Adrenal gland (tissue), 12 donors: Measurements from ENCODE around the gene ITIH4. TPM values are rescaled to one million over a fixed set of nuclear protein-coding genes. Genes with fewer than 3 reads are reported as not detected.

Experiments used
- DNase-seq, 7 donors: peaks; one replicate each; pipeline ENCODE4 v3.0.0-alpha.2; 2019 to 2020
- H3K27ac ChIP-seq, 5 donors: fragments of 200-600 bp; sonication (generic) in 4 of 5; 1 replicate in 3 of 5; 2 replicates in 2 of 5; pipeline versions ENCODE4 v1.5.1 to v1.8.0; 2016 to 2020; ENCODE audit warnings: mild to moderate bottlenecking in 1 of 5
- H3K27me3 ChIP-seq: fragments of 200-600 bp; 2 replicates; pipeline ENCODE4 v1.8.0; 2021
- H3K36me3 ChIP-seq, 2 donors: fragments of 200-600 bp; replicated peaks in 1 of 2; 1 replicate in 1 of 2; 2 replicates in 1 of 2; pipeline versions ENCODE4 v1.5.1 to v1.8.0; 2018 to 2022
- H3K4me1 ChIP-seq, 2 donors: fragments of 200-600 bp; replicated peaks in 1 of 2; 1 replicate in 1 of 2; 2 replicates in 1 of 2; pipeline versions ENCODE4 v1.5.1 to v1.8.0; 2018 to 2021
- H3K4me3 ChIP-seq, 4 donors: fragments of 200-600 bp; sonication (generic) in 3 of 4; one replicate each; pipeline ENCODE4 v1.5.1; 2016 to 2018
- H3K9me3 ChIP-seq, 3 donors: fragments of 200-600 bp; sonication (generic) in 1 of 3; replicated peaks in 1 of 3; 1 replicate in 2 of 3; 2 replicates in 1 of 3; pipeline versions ENCODE4 v1.5.1 to v1.8.0; 2016 to 2021
- CTCF ChIP-seq, 6 experiments: fragments of 450-650 bp in 4 of 6; fragments of 200-600 bp in 2 of 6; sonication (generic) in 1 of 6; IDR thresholded peaks; 1 replicate in 5 of 6; 2 replicates in 1 of 6; pipeline versions ENCODE4 v1.5.1 to v1.8.0; 2016 to 2021; ENCODE audit warnings: antibody characterized with exemption in 6 of 6, mild to moderate bottlenecking in 2 of 6, moderate library complexity in 1 of 6
- POLR2A ChIP-seq, 2 donors: fragments of 450-650 bp; IDR thresholded peaks; one replicate each; pipeline ENCODE4 v1.6.1; 2017; ENCODE audit warnings: antibody characterized with exemption in 2 of 2, mild to moderate bottlenecking in 2 of 2, moderate library complexity in 1 of 2
- WGBS, 4 donors: extraction: QIAGEN DNeasy Blood & Tissue Kit in 2 of 4; methylation state at CpG; one replicate each; pipeline versions ENCODE4 v1.1.5 to v1.1.7; 2013 to 2017; 5-methylcytosine and 5-hydroxymethylcytosine counted together
- intact Hi-C, 2 donors: fragments of 100-400 bp; cut with DNase I; formaldehyde crosslinking; loops; one replicate each; pipeline versions ENCODE4 v1.14.1 to v1.15.0; 2022 to 2023
- polyA plus RNA-seq, 3 donors: library from polyadenylated mRNA; stranded (reverse); fragments of 200-250 nt in 2 of 3; fragments of 350-450 nt in 1 of 3; fragmentation: Illumina TruSeq in 1 of 3; extraction: RNeasy Lipid Tissue Mini Kit (QIAGEN cat#74804) in 1 of 3; gene quantifications; one replicate each; pipeline ENCODE4 v1.2.3, GENCODE V29; 2013 to 2014
- total RNA-seq, 9 donors: library from RNA; depleted of rRNA in 4 of 9; stranded (reverse); fragments of >200 nt in 4 of 9; fragments of 120-200 nt in 1 of 9; fragmentation: NEBNext Ultra II Directional in 1 of 9; extraction: Animal tissue kit (Norgen Biotek cat#: 25700) in 1 of 9; gene quantifications; one replicate each; pipeline versions ENCODE4 v1.1.0 to v1.2.4, GENCODE V29; 2013 to 2023
- donor health status: healthy with polysubstance abuse.
- donor health status: Bipolar disorder and iron deficiency.
- donor health status: DM: yes; HTN: yes; CAD: no.
- donor health status: DM: no; HTN: no; CAD: no.
- donor health status: DM: no; HTN: no; CAD: no.
- donor health status: DM: yes; HTN: yes; CAD: no.

ITIH4 gene
- total and polyA plus RNA-seq, 12 donors = 6.4 to 221 (median 45.5) TPM

GRCh38 chr3:52793702-52794611 lies 36.5 kb downstream of the ITIH4 start:
- WGBS, 4 donors = 76 to 82% (median 78%) methylated on average over 9 of the region's 9 CpGs
- no peak overlapping the region for H3K4me3 ChIP-seq
- no peaks in the 10 kb centered on the region for H3K4me1 ChIP-seq
- no peaks in the 10 kb centered on the region for H3K36me3 ChIP-seq
- H3K27ac ChIP-seq = peak overlapping the region in 1 of 5 donors; percentile 72
- no peak for DNase-seq
- H3K27me3 ChIP-seq = no peaks in the 10 kb centered on the region
- intact Hi-C loops = no loop called here
- no peak for TF ChIP-seq CTCF (IDR thresholded peaks at IDR 0.05)
- TF ChIP-seq POLR2A (IDR thresholded peaks at IDR 0.05) = no peak
- H3K9me3 ChIP-seq = no peaks in the 10 kb centered on the region

GRCh38 chr3:52792961-52793695 lies 37.3 kb downstream of the ITIH4 start:
- intact Hi-C loops = no loop called here
- peak overlapping the region in 1 of 5 donors; percentile 72 for H3K27ac ChIP-seq
- H3K27me3 ChIP-seq = no peaks in the 10 kb centered on the region
- WGBS, 4 donors = 77 to 84% (median 81%) methylated on average over 15 to 18 of the region's 18 CpGs
- H3K4me3 ChIP-seq = no peak overlapping the region
- H3K36me3 ChIP-seq = no peaks in the 10 kb centered on the region
- peak in 1 of 7 donors; percentile 32 for DNase-seq
- TF ChIP-seq POLR2A (IDR thresholded peaks at IDR 0.05) (no peak), CTCF (IDR thresholded peaks at IDR 0.05) (no peak)
- no peaks in the 10 kb centered on the region for H3K4me1 ChIP-seq
- H3K9me3 ChIP-seq = no peaks in the 10 kb centered on the region

GRCh38 chr3:52792413-52792812 lies 38.1 kb downstream of the ITIH4 start:
- intact Hi-C loops = no loop called here
- Histone ChIP-seq H3K4me1 (no peaks in the 10 kb centered on the region), H3K9me3 (no peaks in the 10 kb centered on the region), H3K36me3 (no peaks in the 10 kb centered on the region), H3K27me3 (no peaks in the 10 kb centered on the region), H3K27ac (no peak overlapping the region), H3K4me3 (no peak overlapping the region)
- TF ChIP-seq CTCF (IDR thresholded peaks at IDR 0.05) (no peak), POLR2A (IDR thresholded peaks at IDR 0.05) (no peak)
- 86 to 95% (median 92%) methylated on average over 4 to 7 of the region's 7 CpGs for WGBS, 4 donors
- DNase-seq = no peak

GRCh38 chr3:52791928-52792327 lies 38.5 kb downstream of the ITIH4 start:
- no peak for DNase-seq
- intact Hi-C loops = no loop called here
- WGBS, 4 donors = 76 to 87% (median 86%) methylated on average over 4 of the region's 4 CpGs; no CpG with 5 or more reads in 1 of the 4 donors
- Histone ChIP-seq H3K4me3 (no peak overlapping the region), H3K27ac (no peak overlapping the region), H3K36me3 (no peaks in the 10 kb centered on the region), H3K4me1 (no peaks in the 10 kb centered on the region), H3K27me3 (no peaks in the 10 kb centered on the region), H3K9me3 (no peaks in the 10 kb centered on the region)
- TF ChIP-seq CTCF (IDR thresholded peaks at IDR 0.05) (no peak), POLR2A (IDR thresholded peaks at IDR 0.05) (no peak)
